ENCODE results near the gene GPR139. TPM values are rescaled to one million over a fixed set of nuclear protein-coding genes. Genes with fewer than 3 reads are reported as not detected.

The GPR139 gene
- total RNA-seq, 1 experiment from 2014 or later, result 0.22 TPM

GRCh38 chr16:20064931-20065330, 8.8 kb downstream of the GPR139 start:
- Histone ChIP-seq H4K91ac (ENCODE audit: insufficient read length, low read depth, low read length) (no peak overlapping the region), H3K9ac (ENCODE audit: extremely low read depth, insufficient read length, low read length) (no peak overlapping the region), H3K18ac (ENCODE audit: insufficient read length, low read depth, low read length) (no peak overlapping the region), H2BK20ac (ENCODE audit: low read depth, low read length, poor library complexity, severe bottlenecking) (no peak overlapping the region), H3K79me2 (ENCODE audit: insufficient read depth, low read length) (no peaks in the 10 kb centered on the region), H3T11ph (ENCODE audit: low read length) (no peak overlapping the region), H2BK15ac (ENCODE audit: low read depth, low read length) (no peak overlapping the region), H3K4ac (ENCODE audit: low read depth, low read length) (no peak overlapping the region), H2BK5ac (ENCODE audit: insufficient read length, low read length) (no peak overlapping the region), H4K20me1 (ENCODE audit: control insufficient read depth, insufficient read depth, insufficient read length) (no peaks in the 10 kb centered on the region), H3K56ac (ENCODE audit: insufficient read length, low read depth, low read length) (no peak overlapping the region), H3K23me2 (ENCODE audit: insufficient read length, low read depth, low read length, poor library complexity, severe bottlenecking) (no peaks in the 10 kb centered on the region), H4K5ac (ENCODE audit: insufficient read length, low read depth, low read length) (no peak overlapping the region), H3K23ac (ENCODE audit: insufficient read length, low read depth, low read length) (no peak overlapping the region), H2BK120ac (ENCODE audit: low read depth, low read length, poor library complexity, severe bottlenecking) (no peak overlapping the region), H2AFZ (ENCODE audit: low read length) (no peak overlapping the region), H3K4me2 (ENCODE audit: insufficient read depth, insufficient read length, low read length) (no peak overlapping the region), H3K9me3 (ENCODE audit: control insufficient read depth, low read depth, low read length) (no peaks in the 10 kb centered on the region), H3K4me1 (ENCODE audit: insufficient read depth, low read length) (no peaks in the 10 kb centered on the region), H3K14ac (ENCODE audit: insufficient read depth, low read length) (no peak overlapping the region), H2BK12ac (ENCODE audit: insufficient read length, low read depth, low read length) (no peak overlapping the region), H2AK5ac (ENCODE audit: insufficient read length, low read length) (no peak overlapping the region), H4K8ac (replicated peaks; ENCODE audit: insufficient read length, low read depth, low read length) (no peak overlapping the region), H3K79me1 (ENCODE audit: insufficient read depth, low read depth, low read length, poor library complexity, severe bottlenecking) (no peaks in the 10 kb centered on the region), H3K27me3 (ENCODE audit: insufficient read depth, low read length) (no peaks in the 10 kb centered on the region), H3K27ac (ENCODE audit: insufficient read length, low read depth, low read length) (no peak overlapping the region)
- Mint-ChIP-seq H3K9me3 (peaks cover 13 to 15% of the 10 kb centered on the region in 2 experiments), H3K4me1 (no peaks in the 10 kb centered on the region), H3K4me3 (no peak overlapping the region), H3K27me3 (ENCODE audit: low read depth) (peaks cover 11% of the 10 kb centered on the region), H3K36me3 (ENCODE audit: insufficient read depth in 1 of 3, low read depth in 3 of 3) (peaks cover 7 to 15% (median 10%) of the 10 kb centered on the region in 3 experiments; a peak in 6 of 7 replicates), H3K27ac (peak overlapping the region in 1 of 3 experiments; percentile 32; a peak in 1 of 7 replicates)
- TF ChIP-seq CTCF (conservative IDR thresholded peaks at IDR 0.05), result no peak
- WGBS (ENCODE audit: extremely low coverage, insufficient read length, low lambda C conversion rate), result no CpG with 5 or more reads among the region's 2 CpGs
- no peak for DNase-seq

All from H9 (cell line).